Mesenchymal stem cell (in vitro differentiated cells and primary cell): Measurements from ENCODE around the gene ADNP2.

Source experiments
- DNase-seq: peaks from one replicate; pipeline ENCODE4 v3.0.0-alpha.2; 2013
- H2AFZ ChIP-seq: one replicate; pipeline ENCODE4 v1.6.1; 2013; ENCODE audit warnings: low read depth, mild to moderate bottlenecking, control low read depth, inconsistent platforms, low read length, moderate library complexity
- H2AK5ac ChIP-seq: 2 replicates; pipeline ENCODE4 v1.6.1; 2013; ENCODE audit warnings: low read length, moderate library complexity, mild to moderate bottlenecking, inconsistent platforms; ENCODE audit not compliant: severe bottlenecking
- H2BK120ac ChIP-seq: one replicate; pipeline ENCODE4 v1.6.1; 2013; ENCODE audit warnings: low read depth, mild to moderate bottlenecking, inconsistent platforms, low read length, moderate library complexity
- H2BK12ac ChIP-seq, 2 experiments: one replicate each; pipeline ENCODE4 v1.6.1; 2013; ENCODE audit warnings: inconsistent platforms in 2 of 2, low read length in 2 of 2, mild to moderate bottlenecking in 2 of 2, moderate library complexity in 2 of 2, control low read depth in 1 of 2
- H2BK15ac ChIP-seq: one replicate; pipeline ENCODE4 v1.6.1; 2013; ENCODE audit warnings: mild to moderate bottlenecking, low read depth, inconsistent platforms; ENCODE audit not compliant: poor library complexity, severe bottlenecking
- H2BK5ac ChIP-seq: 2 replicates; pipeline ENCODE4 v1.6.1; 2013; ENCODE audit warnings: low read depth, mild to moderate bottlenecking, low read length, control low read depth, inconsistent platforms; ENCODE audit not compliant: poor library complexity, severe bottlenecking
- H3K14ac ChIP-seq, 2 experiments: one replicate each; pipeline ENCODE4 v1.6.1; 2013; ENCODE audit warnings: inconsistent platforms in 2 of 2, low read length in 2 of 2, control low read depth in 1 of 2, mild to moderate bottlenecking in 1 of 2, moderate library complexity in 1 of 2
- H3K18ac ChIP-seq, 2 experiments: one replicate each; pipeline ENCODE4 v1.6.1; 2013; ENCODE audit warnings: inconsistent platforms in 2 of 2, low read length in 2 of 2, control low read depth in 1 of 2, low read depth in 1 of 2, mild to moderate bottlenecking in 1 of 2
- H3K23ac ChIP-seq, 2 experiments: one replicate each; pipeline ENCODE4 v1.6.1; 2013; ENCODE audit warnings: inconsistent platforms in 2 of 2, low read length in 2 of 2, mild to moderate bottlenecking in 2 of 2, moderate library complexity in 2 of 2, control low read depth in 1 of 2
- H3K27ac ChIP-seq: 2 replicates; pipeline ENCODE4 v1.5.1; 2013; ENCODE audit warnings: mild to moderate bottlenecking, moderate library complexity, low read length, control low read depth, inconsistent platforms; ENCODE audit not compliant: poor library complexity, severe bottlenecking
- H3K27me3 ChIP-seq, 2 experiments: 2 replicates each; pipeline versions ENCODE4 v1.6.1 to v1.7.0; 2013; ENCODE audit warnings: low read length in 2 of 2, mild to moderate bottlenecking in 2 of 2, moderate library complexity in 2 of 2, control low read depth in 1 of 2, inconsistent platforms in 1 of 2; ENCODE audit not compliant: control insufficient read depth in 1 of 2, insufficient read depth in 1 of 2
- H3K36me3 ChIP-seq, 2 experiments: 2 replicates each; pipeline versions ENCODE4 v1.6.1 to v1.7.0; 2013; ENCODE audit warnings: low read length in 2 of 2, control low read depth in 1 of 2, inconsistent platforms in 1 of 2, low read depth in 1 of 2, mild to moderate bottlenecking in 1 of 2; ENCODE audit not compliant: insufficient read depth in 2 of 2, control insufficient read depth in 1 of 2
- H3K4ac ChIP-seq, 2 experiments: one replicate each; pipeline ENCODE4 v1.6.1; 2013; ENCODE audit warnings: inconsistent platforms in 2 of 2, low read length in 2 of 2, mild to moderate bottlenecking in 2 of 2, moderate library complexity in 2 of 2, control low read depth in 1 of 2, low read depth in 1 of 2
- H3K4me1 ChIP-seq: 2 replicates; pipeline ENCODE4 v1.6.1; 2013; ENCODE audit warnings: low read depth, low read length, control low read depth; ENCODE audit not compliant: control insufficient read depth, insufficient read depth
- H3K4me2 ChIP-seq: 2 replicates; pipeline ENCODE4 v1.6.1; 2013; ENCODE audit warnings: low read length, mild to moderate bottlenecking, inconsistent platforms; ENCODE audit not compliant: poor library complexity, severe bottlenecking
- H3K4me3 ChIP-seq, 2 experiments: 2 replicates each; pipeline versions ENCODE4 v1.5.1 to v1.7.0; 2013; ENCODE audit warnings: low read length in 2 of 2, mild to moderate bottlenecking in 2 of 2, control low read depth in 1 of 2, low read depth in 1 of 2; ENCODE audit not compliant: insufficient read depth in 1 of 2
- H3K79me1 ChIP-seq: replicated peaks from 2 replicates; pipeline ENCODE4 v1.6.1; 2013; ENCODE audit warnings: mild to moderate bottlenecking, control low read depth, low read length, inconsistent platforms; ENCODE audit not compliant: poor library complexity, severe bottlenecking
- H3K9ac ChIP-seq: 2 replicates; pipeline ENCODE4 v1.7.0; 2013; ENCODE audit warnings: mild to moderate bottlenecking, low read length, moderate library complexity
- H3K9me3 ChIP-seq: 2 replicates; pipeline ENCODE4 v1.7.0; 2013; ENCODE audit warnings: mild to moderate bottlenecking, low read length; ENCODE audit not compliant: control insufficient read depth
- H4K8ac ChIP-seq: one replicate; pipeline ENCODE4 v1.6.1; 2013; ENCODE audit warnings: inconsistent platforms, mild to moderate bottlenecking, low read length, moderate library complexity
- H4K91ac ChIP-seq: one replicate; pipeline ENCODE4 v1.6.1; 2013; ENCODE audit warnings: mild to moderate bottlenecking, low read length, inconsistent platforms
- WGBS: methylation state at CpG from one replicate; pipeline ENCODE4 v1.1.7; 2013; ENCODE audit warnings: mixed read lengths; 5-methylcytosine and 5-hydroxymethylcytosine counted together

The ADNP2 gene

DNA sequence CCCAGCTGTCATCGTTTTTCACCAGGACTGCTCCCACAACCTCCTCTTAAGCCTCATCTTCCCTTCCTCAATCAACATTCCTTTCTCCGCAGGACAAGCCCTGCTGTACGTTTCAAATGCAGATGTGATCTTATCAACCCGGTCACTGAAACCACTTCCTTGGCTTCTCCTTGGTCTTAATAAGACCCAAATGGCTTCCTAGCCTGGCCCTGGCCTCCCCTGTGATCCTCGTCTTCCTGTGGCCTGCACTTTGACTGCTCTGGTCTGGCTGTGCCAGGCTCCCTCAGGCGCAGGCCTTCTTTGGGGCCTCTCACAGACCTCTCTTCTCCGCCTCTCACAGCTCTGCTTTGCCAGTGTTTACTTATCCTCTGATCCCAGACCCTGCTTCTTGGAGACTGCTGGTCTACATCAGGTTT is 4.7 kb upstream of the ADNP2 start:
- 15% methylated on average over 7 of the region's 7 CpGs for WGBS
- Histone ChIP-seq H3K23ac (no peak overlapping the region), H2BK120ac (no peak overlapping the region), H2BK12ac (peak overlapping the region; percentile 38 to 59), H2AFZ (peak overlapping the region; percentile 75), H2BK5ac (no peak overlapping the region), H3K79me1 (no peaks in the 10 kb centered on the region), H3K36me3 (no peaks in the 10 kb centered on the region), H4K91ac (peak overlapping the region; percentile 19), H3K18ac (peak overlapping the region; percentile 61 to 79), H3K14ac (no peak overlapping the region), H2AK5ac (no peak overlapping the region), H3K4me3 (no peak overlapping the region), H3K9ac (no peak overlapping the region), H3K4me2 (no peak overlapping the region), H3K4ac (peak overlapping the region in 1 of 2 experiments; percentile 24), H3K9me3 (no peaks in the 10 kb centered on the region), H3K27me3 (no peaks in the 10 kb centered on the region), H2BK15ac (no peak overlapping the region), H4K8ac (peak overlapping the region; percentile 62), H3K4me1 (peaks cover 6% of the 10 kb centered on the region), H3K27ac (no peak overlapping the region)
- peak; percentile 56 for DNase-seq

DNA sequence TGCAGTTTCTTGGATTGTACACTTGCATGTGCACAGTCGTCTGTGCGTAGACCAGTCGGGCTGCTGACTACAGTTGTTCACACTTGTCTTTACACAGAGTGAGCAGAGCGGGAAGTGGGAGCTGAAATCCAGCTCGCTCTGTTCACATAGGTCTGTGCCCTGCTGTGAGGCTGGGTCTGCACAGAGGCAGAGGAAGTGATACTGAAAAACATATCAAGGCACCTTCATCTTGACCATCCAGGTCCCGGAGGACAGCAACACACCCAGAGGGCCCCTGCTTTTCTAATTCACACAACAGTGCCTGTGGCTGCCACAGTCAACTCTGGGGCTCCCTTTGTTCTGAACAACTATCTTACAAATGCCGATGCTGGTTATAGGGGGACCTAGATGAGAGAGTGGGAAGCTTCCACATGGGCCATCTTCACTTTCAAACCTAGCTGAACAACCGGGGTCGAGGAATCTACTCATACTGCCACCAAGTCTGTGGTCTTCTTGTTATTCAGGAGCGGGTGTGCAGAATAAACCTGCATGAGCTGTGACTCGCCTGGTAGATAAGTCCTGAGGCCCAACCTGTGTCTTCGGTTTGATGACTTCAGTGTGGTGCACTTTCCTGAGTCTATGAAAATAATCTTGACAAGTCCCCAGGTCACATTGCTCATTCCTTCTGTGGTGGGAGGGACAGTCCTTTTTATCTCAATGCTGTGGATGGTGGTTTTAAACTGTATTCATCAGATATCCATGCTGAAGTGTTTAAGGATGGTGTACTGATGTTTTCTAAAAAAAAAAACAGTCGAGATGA is 3.5 kb upstream of the ADNP2 start:
- Histone ChIP-seq H3K27me3 (no peaks in the 10 kb centered on the region), H3K36me3 (no peaks in the 10 kb centered on the region), H3K27ac (no peak overlapping the region), H2BK12ac (peak overlapping the region; percentile 0 to 87), H2AFZ (no peak overlapping the region), H2BK5ac (no peak overlapping the region), H3K9ac (no peak overlapping the region), H3K23ac (no peak overlapping the region), H3K4me3 (no peak overlapping the region), H3K4me1 (peaks cover 8% of the 10 kb centered on the region), H3K4me2 (no peak overlapping the region), H2AK5ac (no peak overlapping the region), H3K14ac (no peak overlapping the region), H3K18ac (peak overlapping the region in 1 of 2 experiments; percentile 80), H3K4ac (peak overlapping the region in 1 of 2 experiments; percentile 64), H2BK120ac (no peak overlapping the region), H4K8ac (peak overlapping the region; percentile 12), H3K79me1 (no peaks in the 10 kb centered on the region), H2BK15ac (peak overlapping the region; percentile 0), H4K91ac (no peak overlapping the region), H3K9me3 (no peaks in the 10 kb centered on the region)
- 75% methylated on average over 13 of the region's 13 CpGs for WGBS
- DNase-seq: no peak

DNA sequence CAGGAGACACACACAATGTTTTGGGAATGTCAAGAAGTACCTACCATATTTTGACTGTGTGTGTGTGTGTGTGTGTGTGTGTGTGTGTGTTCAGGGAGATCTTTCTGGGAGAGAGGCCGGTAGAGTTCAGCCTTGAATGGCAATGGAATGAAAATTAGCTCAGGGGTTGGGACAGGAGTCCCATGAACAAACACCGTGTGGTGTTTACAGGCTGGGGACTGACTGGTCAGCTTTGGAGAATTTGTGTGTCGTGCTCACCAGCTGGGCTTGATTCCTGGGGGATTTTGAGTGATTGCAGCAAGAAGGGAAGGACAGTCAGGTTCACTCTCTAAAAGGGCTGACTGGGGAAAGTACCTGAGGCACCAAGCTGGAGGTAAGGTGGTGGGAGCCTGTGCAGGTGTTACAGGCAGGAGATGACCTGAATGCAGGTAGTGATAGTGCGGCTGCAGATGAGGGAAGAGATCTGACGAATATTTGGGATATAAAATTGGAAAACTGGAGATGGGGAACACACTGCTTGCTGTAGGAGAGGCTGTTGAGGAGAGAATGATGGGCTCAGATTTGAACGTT is 2.5 kb upstream of the ADNP2 start:
- H3K4ac ChIP-seq: no peak overlapping the region
- H2BK15ac ChIP-seq: peak overlapping the region; percentile 15
- H3K4me1 ChIP-seq: peaks cover 8% of the 10 kb centered on the region
- no peak overlapping the region for H3K4me3 ChIP-seq
- no peak overlapping the region for H4K91ac ChIP-seq
- H3K27me3 ChIP-seq: no peaks in the 10 kb centered on the region
- no peak overlapping the region for H3K9ac ChIP-seq
- 46% methylated on average over 6 of the region's 6 CpGs for WGBS
- no peaks in the 10 kb centered on the region for H3K36me3 ChIP-seq
- H3K14ac ChIP-seq: no peak overlapping the region
- no peak overlapping the region for H2BK120ac ChIP-seq
- no peak overlapping the region for H2AK5ac ChIP-seq
- H3K27ac ChIP-seq: no peak overlapping the region
- H3K23ac ChIP-seq: no peak overlapping the region
- H3K4me2 ChIP-seq: no peak overlapping the region
- no peak overlapping the region for H2AFZ ChIP-seq
- H2BK5ac ChIP-seq: no peak overlapping the region
- H2BK12ac ChIP-seq: peak overlapping the region in 1 of 2 experiments; percentile 43
- H4K8ac ChIP-seq: peak overlapping the region; percentile 31
- H3K18ac ChIP-seq: no peak overlapping the region
- DNase-seq: peak; percentile 64
- no peaks in the 10 kb centered on the region for H3K79me1 ChIP-seq
- no peaks in the 10 kb centered on the region for H3K9me3 ChIP-seq

DNA sequence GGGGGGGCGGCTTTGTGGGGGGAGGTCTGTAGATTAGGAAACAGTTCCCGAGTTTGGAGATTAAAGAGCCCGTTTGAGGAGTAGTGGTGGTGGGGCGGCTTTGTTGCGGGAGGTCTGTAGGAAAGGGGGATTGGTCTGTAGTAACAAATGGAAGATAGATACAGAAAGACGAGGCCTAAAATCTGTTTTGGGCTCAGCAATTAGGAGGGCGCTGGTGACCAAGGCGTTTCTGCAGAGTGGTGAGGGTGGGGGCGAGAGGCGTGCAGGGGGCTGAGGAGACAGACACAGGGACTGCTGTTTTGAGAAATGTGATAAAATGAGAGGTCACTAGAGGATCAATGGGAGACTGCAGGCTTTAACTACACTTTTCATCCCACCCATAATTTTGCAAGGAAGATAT is 1.6 kb upstream of the ADNP2 start:
- 71% methylated on average over 8 of the region's 10 CpGs for WGBS
- DNase-seq: no peak
- H3K18ac ChIP-seq: no peak overlapping the region

More for the DNA sequence above, 1.6 kb upstream of the ADNP2 start:
- H3K79me1 ChIP-seq: no peaks in the 10 kb centered on the region
- no peak overlapping the region for H3K4me2 ChIP-seq
- no peak overlapping the region for H4K91ac ChIP-seq
- peak overlapping the region in 1 of 2 experiments; percentile 43 for H2BK12ac ChIP-seq
- H3K36me3 ChIP-seq: no peaks in the 10 kb centered on the region
- no peak overlapping the region for H3K9ac ChIP-seq
- H3K4me3 ChIP-seq: no peak overlapping the region
- no peak overlapping the region for H3K4ac ChIP-seq
- H2BK15ac ChIP-seq: no peak overlapping the region
- no peak overlapping the region for H2BK120ac ChIP-seq
- no peak overlapping the region for H2AFZ ChIP-seq
- no peak overlapping the region for H3K27ac ChIP-seq
- H3K9me3 ChIP-seq: no peaks in the 10 kb centered on the region
- no peak overlapping the region for H3K23ac ChIP-seq
- H4K8ac ChIP-seq: no peak overlapping the region
- H3K27me3 ChIP-seq: no peaks in the 10 kb centered on the region
- no peak overlapping the region for H3K14ac ChIP-seq
- H2AK5ac ChIP-seq: no peak overlapping the region
- H3K4me1 ChIP-seq: peaks cover 8% of the 10 kb centered on the region
- H2BK5ac ChIP-seq: no peak overlapping the region
